GM19099 (cell line): Measurements from ENCODE around the gene BMAL2.
A peak's percentile ranks its signal among the peaks of the same experiment; 100 is the strongest.

Source experiments
- POLR2A ChIP-seq: IDR thresholded peaks from 3 replicates; pipeline ENCODE4 v1.6.1; 2011; ENCODE audit warnings: low read depth; ENCODE audit not compliant: insufficient read length; ENCODE audit errors: extremely low read depth

BMAL2 gene

GRCh38 chr12:27332714-27333402 is at the start of gene BMAL2:
Gene BMAL2, plus strand, starts transcription at chr12:27332836. Its CDS starts 237 bp downstream, at chr12:27333073.
- TF ChIP-seq POLR2A: peak; percentile 81

DNA sequence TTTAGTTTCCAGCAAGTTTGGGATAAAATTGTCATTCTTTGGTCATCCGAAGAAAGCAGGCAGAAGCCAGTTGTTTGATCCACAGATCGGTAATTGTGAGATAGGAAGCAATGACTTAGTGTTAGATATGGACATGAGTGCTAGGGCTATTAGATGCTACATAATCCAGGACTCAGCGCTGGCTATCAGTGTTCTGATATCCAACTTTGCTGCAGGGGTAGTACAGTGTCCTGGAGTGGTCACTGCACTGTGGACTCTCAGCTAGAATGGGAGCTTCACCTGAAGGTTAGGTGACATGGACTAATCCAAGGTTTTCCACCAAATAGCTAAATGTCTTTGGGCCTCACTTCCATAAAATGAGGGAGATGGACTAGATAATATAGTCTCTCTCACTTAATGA is 48.6 kb upstream of the BMAL2 start:
- TF ChIP-seq POLR2A: no peak

DNA sequence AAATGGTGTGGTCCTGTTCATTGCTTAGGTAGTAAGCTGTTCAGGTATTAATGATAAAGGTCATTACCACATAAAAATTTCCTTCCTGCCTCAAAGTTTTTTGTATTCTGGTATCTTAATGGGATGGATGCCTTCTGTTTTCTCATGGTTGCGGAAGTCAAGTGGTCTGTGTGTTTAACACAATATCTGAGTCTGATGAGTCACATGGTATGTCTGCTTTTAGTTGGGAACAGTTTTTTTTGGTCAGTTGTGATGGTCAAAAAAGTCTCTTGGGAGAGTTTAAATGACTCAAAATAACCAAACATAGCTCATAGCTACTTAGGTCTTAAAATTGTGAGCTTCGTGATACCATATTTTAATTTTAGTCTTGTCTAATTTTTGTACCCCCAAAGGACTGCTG is 47.9 kb upstream of the BMAL2 start:
- no peak for TF ChIP-seq POLR2A

GRCh38 chr12:27285403-27285802 is 47.2 kb upstream of the BMAL2 start:
- TF ChIP-seq POLR2A: no peak

GRCh38 chr12:27289414-27289813 is 43.2 kb upstream of the BMAL2 start:
- TF ChIP-seq POLR2A: no peak

GRCh38 chr12:27290501-27291168 is 42.0 kb upstream of the BMAL2 start:
- TF ChIP-seq POLR2A: no peak

DNA sequence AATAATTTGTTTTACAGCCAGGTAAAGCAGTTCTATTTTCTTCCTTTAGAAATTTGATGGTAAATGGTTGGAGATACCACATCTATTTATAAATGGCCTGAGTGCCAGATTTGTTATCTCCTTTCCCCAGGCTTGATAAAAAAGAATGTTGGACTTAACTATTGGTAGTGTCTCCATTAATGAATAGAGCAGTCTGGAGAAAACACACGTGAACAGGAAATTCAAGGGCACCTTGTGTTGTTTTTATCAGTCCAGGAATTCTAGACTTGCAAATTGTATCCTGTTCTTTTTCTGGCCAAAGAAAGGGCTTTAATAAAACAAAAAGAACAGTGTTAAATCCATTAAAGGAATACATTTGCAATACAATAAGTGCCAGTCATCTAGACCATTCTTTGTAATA is 40.8 kb upstream of the BMAL2 start:
- TF ChIP-seq POLR2A: no peak

GRCh38 chr12:27292718-27293117 is 39.9 kb upstream of the BMAL2 start:
- TF ChIP-seq POLR2A: no peak

- TF ChIP-seq POLR2A: no peak
Measured at GRCh38 chr12:27293463-27293862, 39.2 kb upstream of the BMAL2 start.

DNA sequence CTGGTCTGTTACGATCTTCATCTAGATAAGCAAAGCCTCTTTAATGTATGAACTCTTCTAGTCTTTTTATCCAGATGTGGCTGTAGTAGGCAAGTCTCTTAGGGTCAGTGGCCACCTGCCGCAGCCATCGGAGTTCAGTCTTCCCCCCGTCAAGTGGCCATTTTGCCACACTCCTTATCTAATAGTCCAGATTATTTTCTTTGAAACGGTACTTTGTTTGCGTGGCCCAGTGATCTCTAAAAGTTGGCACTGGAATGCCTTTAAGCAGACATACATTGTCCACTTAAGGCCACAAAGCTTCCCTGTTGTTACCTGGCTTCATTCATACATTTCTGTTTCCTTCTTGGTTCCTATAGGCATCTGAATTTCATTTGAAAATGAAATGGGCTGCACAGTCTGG is 36.0 kb upstream of the BMAL2 start:
- TF ChIP-seq POLR2A: no peak

DNA sequence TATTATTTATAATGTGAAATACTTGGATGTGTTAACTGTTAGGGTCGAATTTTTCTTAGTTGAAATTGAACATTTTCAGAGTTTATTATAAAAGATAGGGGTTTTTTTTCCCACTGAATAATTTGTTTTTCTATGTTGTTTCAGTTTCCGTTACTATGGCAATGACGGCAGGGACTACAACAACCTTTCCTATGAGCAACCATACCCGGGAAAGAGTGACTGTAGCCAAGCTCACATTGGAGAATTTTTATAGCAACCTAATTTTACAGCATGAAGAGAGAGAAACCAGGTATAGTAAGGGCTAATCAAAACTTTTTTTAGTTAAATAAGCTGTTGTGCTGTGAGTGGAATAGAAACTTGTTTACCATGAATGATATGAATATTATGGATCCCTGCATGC is 35.1 kb upstream of the BMAL2 start:
- no peak for TF ChIP-seq POLR2A

DNA sequence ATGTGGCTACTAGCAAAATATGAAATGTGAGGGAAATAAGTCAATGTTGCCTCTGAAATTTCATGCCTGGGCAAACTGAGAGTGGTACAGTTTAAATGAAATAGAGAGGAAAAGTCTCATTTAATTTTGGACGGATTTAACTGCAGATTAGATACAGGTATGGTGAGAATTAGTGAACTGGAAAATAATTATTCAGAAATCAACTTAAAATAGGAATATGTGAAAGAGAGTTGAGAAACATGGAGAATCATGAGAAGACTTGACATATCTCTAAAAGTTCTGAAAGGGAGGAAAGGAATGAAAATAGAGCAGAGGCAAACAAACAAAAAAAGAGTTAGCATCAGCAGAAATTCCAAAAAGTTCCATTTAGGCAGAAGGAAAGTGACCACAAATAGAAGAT is 33.5 kb upstream of the BMAL2 start:
- TF ChIP-seq POLR2A: no peak

DNA sequence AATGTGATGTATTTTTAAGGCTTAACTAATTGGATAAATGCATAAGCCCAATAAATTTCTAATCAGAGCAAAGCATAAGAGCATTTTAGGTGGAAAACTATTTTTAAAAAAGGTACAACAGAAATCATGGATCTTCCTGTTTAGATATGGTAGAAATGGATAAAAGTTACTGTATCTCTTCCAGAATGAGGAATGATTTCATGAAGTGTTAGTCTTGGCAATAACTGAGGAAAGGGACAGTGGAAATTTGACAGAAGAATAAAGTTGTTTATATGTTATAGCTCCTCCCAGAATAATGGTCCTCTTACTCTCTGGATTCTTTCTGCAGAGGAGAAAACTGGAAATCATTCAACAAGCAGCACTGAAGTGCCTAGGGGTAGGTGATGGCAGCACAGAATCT is 32.4 kb upstream of the BMAL2 start:
- no peak for TF ChIP-seq POLR2A

DNA sequence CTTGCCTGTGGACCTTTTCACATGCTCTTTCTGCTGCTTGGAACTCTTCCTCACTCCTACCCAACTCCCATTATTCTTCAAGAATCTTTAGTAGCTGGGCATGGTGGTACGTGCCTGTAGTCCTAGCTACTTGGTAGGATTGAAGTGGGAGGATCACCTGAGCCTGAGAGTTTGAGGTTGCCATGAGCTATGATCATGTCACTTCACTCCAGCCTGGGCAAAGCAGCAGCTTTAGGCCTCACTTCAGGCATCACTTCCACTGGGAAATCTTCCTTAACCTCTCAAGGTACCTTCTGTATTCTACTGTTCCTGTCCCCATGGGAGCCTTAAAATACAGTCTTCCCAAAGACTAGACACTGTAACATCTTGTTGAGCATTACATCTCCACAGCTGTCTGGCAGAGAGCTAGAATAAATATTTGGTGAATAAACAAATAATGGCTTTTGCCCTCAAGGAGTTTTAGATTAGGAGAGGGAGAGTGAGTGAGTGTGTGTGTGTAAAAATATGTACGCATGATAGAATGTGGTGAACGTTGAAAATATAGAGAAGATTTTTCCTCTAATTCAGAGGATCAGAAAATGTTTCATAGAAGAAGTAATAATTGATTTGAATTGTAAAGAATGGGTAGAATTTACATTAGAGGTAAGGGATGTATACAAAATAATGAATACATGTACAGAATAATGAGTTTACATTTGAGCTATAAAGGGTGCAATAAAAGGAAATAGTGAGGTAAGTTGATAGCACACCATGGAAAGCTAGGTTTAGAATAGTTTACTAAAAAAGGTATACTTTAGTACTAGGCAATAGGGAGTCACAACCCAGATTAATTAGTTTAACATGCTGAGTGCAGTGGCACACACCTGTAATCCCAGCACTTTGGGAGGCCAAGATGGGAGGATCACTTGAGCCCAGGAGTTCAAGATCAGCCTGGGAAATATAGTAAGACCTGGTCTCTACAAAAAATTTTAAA is 29.2 kb upstream of the BMAL2 start:
- TF ChIP-seq POLR2A: no peak

- no peak for TF ChIP-seq POLR2A
Measured at GRCh38 chr12:27304856-27305255, 27.8 kb upstream of the BMAL2 start.
